B cell (primary cell): ENCODE results near the gene PPP2R5C.

Experiments
- EZH2 ChIP-seq: IDR thresholded peaks from 2 replicates; pipeline ENCODE4 v1.6.1; 2012; ENCODE audit warnings: borderline replicate concordance, low read depth, mild to moderate bottlenecking, moderate library complexity, low read length; ENCODE audit not compliant: insufficient read depth, poor library complexity, severe bottlenecking
- TF ChIP-seq, protein P1 (sequence below): fragments of 200-600 bp; IDR thresholded peaks from one replicate; pipeline ENCODE4 v1.8.0; 2022; ENCODE audit warnings: antibody characterized with exemption, mild to moderate bottlenecking

DNA sequence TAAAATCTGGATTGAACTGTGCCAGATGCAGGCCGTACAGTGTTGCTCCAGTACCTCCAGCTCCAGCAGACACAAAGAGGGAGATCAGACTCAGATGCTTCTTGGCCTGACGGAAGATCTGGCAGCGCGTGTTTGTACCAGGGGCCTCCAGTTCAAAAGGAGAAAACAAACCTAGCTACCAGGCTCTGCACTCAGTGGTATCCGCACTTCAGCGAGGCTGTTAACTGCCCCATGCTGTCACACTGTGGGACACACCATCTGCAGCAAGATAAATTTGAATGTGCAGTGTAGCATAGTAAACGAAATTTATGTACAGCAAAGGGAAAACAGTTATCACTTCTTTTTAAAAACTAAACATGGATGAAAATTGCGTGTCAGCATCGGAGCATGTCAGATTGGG is 208.0 kb downstream of the PPP2R5C start:
- TF ChIP-seq, protein P1, sequence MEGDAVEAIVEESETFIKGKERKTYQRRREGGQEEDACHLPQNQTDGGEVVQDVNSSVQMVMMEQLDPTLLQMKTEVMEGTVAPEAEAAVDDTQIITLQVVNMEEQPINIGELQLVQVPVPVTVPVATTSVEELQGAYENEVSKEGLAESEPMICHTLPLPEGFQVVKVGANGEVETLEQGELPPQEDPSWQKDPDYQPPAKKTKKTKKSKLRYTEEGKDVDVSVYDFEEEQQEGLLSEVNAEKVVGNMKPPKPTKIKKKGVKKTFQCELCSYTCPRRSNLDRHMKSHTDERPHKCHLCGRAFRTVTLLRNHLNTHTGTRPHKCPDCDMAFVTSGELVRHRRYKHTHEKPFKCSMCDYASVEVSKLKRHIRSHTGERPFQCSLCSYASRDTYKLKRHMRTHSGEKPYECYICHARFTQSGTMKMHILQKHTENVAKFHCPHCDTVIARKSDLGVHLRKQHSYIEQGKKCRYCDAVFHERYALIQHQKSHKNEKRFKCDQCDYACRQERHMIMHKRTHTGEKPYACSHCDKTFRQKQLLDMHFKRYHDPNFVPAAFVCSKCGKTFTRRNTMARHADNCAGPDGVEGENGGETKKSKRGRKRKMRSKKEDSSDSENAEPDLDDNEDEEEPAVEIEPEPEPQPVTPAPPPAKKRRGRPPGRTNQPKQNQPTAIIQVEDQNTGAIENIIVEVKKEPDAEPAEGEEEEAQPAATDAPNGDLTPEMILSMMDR, result no peak
- no peak for TF ChIP-seq EZH2
